Hematopoietic multipotent progenitor cell treated with erythropoietin and hydrocortisone succinate and interleukin-3 and kit ligand, for 6 days (in vitro differentiated cells): Measurements from ENCODE around the gene DIPK1A.
A peak's percentile ranks its signal among the peaks of the same experiment; 100 is the strongest.

Experiments used
- DNase-seq: peaks from one replicate; pipeline ENCODE4 v3.0.0-alpha.2; 2015

DIPK1A gene

DNA sequence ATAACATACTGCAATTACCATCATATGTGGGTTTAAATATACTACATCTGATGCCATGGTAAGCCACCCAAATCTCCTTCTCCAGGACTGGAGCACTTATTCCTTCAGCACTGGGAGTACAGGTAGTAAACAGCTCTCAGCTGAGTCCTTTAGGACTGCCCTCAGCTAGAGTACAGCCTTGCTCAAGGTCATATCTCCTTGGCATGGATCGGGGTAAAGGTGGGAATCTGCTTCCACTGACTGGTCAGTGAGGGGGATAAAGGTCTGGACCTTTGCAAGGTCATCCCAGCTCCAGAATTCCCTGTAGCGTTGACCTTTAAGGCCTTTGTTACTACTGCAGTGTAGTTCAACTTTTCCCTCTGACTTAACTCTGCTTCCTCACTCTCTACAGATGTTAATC is 90.7 kb downstream of the DIPK1A start:
- no peak for DNase-seq

- no peak for DNase-seq
Measured at GRCh38 chr1:92864131-92864530, 97.1 kb downstream of the DIPK1A start.

DNA sequence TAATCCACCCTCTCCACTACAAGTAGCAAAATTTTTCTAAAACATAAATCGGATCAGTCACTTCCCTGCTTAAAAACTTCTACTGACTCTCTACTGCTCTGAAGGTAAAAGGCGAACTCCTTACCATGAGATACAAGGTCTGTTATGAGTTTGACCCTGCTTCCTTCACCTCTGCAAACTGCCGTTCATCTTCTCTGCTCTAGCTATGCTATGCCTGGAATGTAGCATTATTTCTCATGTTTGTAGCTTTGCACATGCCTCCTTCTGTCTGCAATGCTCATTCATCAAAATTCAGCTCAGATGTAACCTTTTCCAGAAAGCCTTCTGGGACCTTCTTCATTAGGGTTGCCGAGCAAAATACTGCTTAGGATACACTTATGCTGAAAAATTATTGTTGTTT is 98.7 kb downstream of the DIPK1A start:
- DNase-seq, result no peak

DNA sequence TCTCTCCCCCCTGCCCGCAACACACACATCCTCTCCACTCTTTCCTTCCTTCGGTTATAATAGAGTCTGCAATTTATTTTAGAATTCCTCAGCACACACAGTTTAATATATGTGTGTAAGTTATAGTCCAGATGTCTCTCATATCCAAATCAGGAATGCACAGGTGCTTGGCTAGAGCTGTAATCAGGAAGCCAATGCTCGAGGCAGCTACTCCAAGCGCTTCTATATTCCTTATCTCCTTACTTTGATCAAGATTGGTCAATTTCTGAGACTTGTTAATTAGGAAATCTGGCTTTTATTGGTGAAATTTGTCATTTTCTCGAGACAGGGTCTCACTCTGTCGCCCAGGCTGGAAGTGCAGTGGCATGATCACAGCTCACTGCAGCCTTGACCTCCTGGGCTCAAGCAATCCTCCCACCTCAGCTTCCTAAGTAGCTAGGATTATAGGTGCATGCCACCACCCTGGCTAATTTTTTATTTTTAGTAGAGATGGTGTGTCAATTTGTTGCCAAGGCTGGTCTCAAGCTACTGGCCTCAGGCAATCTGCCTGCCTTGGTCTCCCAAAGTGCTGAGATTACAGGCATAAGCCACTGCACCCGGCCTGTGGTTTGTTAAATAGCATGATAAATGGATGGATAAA is 101.7 kb downstream of the DIPK1A start:
- DNase-seq, result no peak

GRCh38 chr1:92858564-92859399 is 102.5 kb downstream of the DIPK1A start:
- peak; percentile 95 for DNase-seq

- no peak for DNase-seq
Measured at GRCh38 chr1:92857817-92858216, 103.4 kb downstream of the DIPK1A start.

GRCh38 chr1:92855236-92855635 is 106.0 kb downstream of the DIPK1A start:
- DNase-seq, result no peak

DNA sequence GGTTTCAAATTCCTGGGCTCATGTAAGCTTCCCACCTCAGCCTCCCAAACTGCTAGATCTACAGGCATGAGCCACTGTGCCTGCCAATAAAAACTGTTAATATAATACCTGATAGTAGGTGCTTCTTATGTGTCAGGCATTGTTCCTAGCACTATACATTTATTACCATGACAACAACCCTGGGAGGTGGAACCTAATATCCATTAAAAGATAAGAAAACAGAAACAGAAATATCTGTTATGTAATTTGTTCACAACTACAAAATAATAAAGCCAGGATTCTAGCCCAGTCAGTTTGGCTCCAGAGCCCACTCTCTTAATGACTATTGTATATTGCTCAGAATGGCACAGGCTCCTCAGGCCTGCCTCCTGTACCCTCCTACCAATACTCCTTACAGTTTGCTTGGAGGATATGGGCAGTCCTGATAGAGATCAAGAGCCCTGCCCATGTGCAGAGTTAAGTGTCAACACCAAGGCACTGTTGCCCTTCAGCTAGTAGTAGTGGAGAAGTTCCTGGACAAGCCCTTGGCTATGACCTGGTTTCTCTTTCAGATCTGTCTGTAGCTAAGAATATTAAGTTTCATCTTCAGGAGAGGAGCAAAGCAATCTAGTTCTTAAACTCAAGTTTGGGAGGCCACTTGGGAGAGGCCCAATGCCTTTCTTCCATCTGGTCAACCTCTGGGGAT is 107.0 kb downstream of the DIPK1A start:
- peak; percentile 44 for DNase-seq

DNA sequence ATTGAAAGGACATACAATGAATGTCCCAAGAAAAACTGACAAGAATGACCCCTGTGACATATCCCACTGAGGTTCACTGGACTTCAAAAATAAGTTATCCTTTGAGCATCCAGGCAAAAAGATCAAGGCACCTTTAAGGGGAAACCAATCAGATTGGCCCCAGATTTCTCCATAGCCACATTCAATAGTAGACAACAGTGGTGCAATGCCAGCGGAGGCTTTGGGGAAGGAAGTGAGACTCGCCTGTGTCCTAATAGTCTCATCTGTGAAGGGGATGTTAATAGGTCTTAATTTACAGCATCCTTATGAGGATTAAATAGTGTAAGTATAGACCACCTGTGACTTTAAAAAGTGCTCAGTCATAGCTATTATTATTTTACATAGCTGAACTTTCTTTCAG is 108.0 kb downstream of the DIPK1A start:
- DNase-seq, result peak; percentile 61

GRCh38 chr1:92851729-92852128 is 109.5 kb downstream of the DIPK1A start:
- DNase-seq, result peak; percentile 86

- DNase-seq, result no peak
Measured at GRCh38 chr1:92850019-92850418, 111.2 kb downstream of the DIPK1A start.

- DNase-seq, result no peak
Measured at GRCh38 chr1:92848201-92848600, 113.1 kb downstream of the DIPK1A start.

GRCh38 chr1:92845908-92846307 is 115.4 kb downstream of the DIPK1A start:
- DNase-seq, result no peak

DNA sequence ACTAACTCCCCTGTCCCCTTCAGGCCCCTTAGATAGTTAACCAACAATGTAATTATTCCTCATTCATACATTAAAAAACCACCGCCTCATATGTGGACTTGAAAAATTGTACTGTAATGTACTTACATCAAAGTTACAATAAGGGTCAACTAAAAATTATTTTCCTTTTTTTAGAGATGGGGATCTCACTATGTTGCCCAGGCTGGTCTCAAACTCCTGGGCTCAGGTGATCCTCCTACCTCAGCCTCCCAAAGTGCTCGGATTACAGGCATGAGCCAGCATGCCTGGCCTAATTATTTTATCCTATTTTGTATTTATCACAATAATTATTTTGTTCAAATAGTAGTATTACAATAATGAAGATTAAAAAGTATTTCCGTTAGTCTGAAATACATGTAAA is 116.8 kb downstream of the DIPK1A start:
- no peak for DNase-seq

GRCh38 chr1:92843429-92844352 is 117.6 kb downstream of the DIPK1A start:
- no peak for DNase-seq

GRCh38 chr1:92843046-92843423 is 118.2 kb downstream of the DIPK1A start:
- DNase-seq, result no peak

- DNase-seq, result no peak
Measured at GRCh38 chr1:92842082-92843045, 118.9 kb downstream of the DIPK1A start.

- no peak for DNase-seq
Measured at GRCh38 chr1:92840600-92840999, 120.7 kb downstream of the DIPK1A start.

DNA sequence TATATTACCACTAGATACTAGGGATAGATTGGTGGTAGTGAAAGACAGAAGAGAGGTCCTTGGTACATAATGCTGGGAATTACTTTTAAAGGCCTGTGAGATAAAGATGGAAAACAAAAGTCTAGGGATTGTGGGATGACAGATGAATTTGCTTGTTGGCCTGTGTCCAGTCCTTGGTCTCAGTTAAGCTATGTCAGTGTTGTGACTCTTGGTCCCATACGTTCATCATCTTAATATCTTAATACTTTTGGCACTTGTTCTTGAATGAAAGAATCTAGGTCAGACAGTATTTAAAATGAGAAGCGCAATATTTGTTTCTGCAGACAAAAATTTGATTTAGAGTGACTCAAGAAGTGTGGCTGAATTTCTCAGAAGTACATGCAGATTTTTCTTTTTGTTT is 121.8 kb downstream of the DIPK1A start:
- DNase-seq, result no peak

DNA sequence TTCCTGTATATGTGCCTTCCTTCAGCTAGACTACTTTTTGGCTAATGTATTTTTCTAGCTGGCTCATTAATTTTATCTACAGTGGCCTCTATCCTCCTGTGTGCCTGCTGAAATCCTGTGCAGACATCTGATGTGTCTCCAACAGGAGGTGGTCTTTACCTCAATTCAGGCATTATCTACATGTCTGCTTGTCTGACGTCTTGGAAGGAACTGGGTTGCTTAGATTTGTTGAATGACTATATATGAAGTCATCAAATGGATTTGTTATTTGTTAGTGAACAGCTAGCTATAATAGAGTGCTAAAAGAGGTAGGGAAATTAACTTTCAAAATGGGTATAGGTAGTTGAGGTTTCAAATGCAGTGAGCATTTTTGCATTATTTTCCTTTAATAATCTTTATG is 122.7 kb downstream of the DIPK1A start:
- no peak for DNase-seq

DNA sequence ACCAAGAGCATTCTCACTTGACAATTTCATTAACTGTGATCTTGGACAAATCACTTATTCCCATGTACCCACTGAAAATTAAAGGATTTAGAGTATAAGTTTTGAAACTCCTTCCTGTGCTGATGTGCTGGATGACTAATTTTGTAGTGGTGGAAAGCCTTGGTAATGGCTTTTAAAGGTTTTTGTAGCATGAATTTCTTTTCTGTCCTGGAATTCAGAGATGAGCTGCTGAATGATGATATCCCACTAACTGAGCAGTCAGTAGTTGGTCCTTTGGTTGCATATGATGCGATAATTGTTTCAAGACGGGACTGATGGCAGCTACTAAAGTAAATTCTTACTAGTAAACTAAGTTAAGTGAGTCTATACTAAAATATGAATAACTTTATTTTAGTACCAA is 124.2 kb downstream of the DIPK1A start:
- DNase-seq, result no peak

GRCh38 chr1:92834617-92835016 is 126.6 kb downstream of the DIPK1A start:
- no peak for DNase-seq
